ENCODE results near the gene PRR15.

DNA sequence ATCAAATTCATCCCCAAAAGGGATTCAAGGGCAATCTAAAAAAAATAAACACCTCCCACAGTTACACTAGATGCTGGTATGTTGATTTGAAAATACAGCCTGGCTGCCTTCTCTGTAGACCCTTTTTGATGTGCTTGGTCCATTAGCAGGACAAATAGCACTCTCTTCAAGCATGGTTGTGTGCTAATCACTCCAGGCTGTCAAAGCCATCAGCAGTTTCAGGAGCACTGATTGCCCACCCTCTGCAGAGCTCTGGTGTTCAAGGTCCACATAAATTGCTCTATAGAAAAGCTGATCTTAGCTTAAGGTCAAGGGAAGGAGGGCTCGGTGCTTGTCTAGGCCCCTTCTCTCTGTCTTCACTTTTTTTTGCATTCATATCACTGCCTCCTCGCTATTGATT is 35.4 kb downstream of the PRR15 start:
- no peak for TF ChIP-seq POLR2A (IDR thresholded peaks at IDR 0.05)
- TF ChIP-seq, protein P1, sequence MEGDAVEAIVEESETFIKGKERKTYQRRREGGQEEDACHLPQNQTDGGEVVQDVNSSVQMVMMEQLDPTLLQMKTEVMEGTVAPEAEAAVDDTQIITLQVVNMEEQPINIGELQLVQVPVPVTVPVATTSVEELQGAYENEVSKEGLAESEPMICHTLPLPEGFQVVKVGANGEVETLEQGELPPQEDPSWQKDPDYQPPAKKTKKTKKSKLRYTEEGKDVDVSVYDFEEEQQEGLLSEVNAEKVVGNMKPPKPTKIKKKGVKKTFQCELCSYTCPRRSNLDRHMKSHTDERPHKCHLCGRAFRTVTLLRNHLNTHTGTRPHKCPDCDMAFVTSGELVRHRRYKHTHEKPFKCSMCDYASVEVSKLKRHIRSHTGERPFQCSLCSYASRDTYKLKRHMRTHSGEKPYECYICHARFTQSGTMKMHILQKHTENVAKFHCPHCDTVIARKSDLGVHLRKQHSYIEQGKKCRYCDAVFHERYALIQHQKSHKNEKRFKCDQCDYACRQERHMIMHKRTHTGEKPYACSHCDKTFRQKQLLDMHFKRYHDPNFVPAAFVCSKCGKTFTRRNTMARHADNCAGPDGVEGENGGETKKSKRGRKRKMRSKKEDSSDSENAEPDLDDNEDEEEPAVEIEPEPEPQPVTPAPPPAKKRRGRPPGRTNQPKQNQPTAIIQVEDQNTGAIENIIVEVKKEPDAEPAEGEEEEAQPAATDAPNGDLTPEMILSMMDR (IDR thresholded peaks at IDR 0.05), result no peak
